DND-41 (cell line): ENCODE measurements around the gene BICDL2.

Experiments
- EZH2 ChIP-seq: IDR thresholded peaks from 3 replicates; pipeline ENCODE4 v1.6.1; 2012; ENCODE audit warnings: borderline replicate concordance, low read depth, mild to moderate bottlenecking, moderate library complexity, low read length, inconsistent platforms; ENCODE audit not compliant: severe bottlenecking
- TF ChIP-seq, protein P1 (sequence below): IDR thresholded peaks from 2 replicates; pipeline ENCODE4 v1.5.1; 2012; ENCODE audit warnings: borderline replicate concordance, low read length, moderate library complexity, mild to moderate bottlenecking; ENCODE audit not compliant: poor library complexity, severe bottlenecking; ENCODE audit errors: extremely low read depth

DNA sequence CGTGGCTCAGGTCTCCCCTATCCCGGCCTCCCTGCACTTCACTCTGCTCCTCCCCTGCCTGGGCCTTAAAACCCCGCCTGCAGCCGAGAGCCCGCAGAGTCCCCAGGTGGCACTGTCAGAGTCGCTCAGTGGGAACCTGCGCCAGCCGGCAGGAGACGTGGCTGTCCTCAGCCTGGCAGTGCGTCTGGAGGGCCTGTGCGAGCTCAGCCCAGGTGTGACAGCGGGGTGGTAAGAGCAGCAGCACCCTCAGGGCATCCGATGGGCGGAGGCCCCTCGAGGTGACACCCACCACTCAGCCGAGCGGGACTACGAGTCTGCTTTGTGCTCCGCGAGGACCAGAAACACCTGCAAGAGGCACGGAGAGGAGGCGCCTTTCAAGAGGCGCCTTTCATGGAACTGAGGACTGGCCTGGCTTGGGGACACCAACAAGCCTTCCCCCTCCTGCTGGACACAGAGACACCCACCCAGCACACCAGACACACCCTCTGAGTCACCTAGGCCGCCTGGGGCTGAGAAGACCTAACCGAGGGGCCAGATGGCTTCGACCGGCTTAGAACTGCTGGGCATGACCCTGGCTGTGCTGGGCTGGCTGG, 23.8 kb downstream of the BICDL2 start, which contains the start of gene CLDN9:
- TF ChIP-seq, protein P1, sequence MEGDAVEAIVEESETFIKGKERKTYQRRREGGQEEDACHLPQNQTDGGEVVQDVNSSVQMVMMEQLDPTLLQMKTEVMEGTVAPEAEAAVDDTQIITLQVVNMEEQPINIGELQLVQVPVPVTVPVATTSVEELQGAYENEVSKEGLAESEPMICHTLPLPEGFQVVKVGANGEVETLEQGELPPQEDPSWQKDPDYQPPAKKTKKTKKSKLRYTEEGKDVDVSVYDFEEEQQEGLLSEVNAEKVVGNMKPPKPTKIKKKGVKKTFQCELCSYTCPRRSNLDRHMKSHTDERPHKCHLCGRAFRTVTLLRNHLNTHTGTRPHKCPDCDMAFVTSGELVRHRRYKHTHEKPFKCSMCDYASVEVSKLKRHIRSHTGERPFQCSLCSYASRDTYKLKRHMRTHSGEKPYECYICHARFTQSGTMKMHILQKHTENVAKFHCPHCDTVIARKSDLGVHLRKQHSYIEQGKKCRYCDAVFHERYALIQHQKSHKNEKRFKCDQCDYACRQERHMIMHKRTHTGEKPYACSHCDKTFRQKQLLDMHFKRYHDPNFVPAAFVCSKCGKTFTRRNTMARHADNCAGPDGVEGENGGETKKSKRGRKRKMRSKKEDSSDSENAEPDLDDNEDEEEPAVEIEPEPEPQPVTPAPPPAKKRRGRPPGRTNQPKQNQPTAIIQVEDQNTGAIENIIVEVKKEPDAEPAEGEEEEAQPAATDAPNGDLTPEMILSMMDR: no peak
- no peak for TF ChIP-seq EZH2
